GM18505 (cell line): Measurements from ENCODE around the gene FNDC8.
"Not testable (repeated sequence)": the region's sequence is repeated elsewhere in the genome, so short reads cannot be mapped to it uniquely, and the experiment has no call there.

Source experiments
- ATAC-seq: cut with Tn5 transposase; IDR thresholded peaks from one replicate; pipeline ENCODE4 v1.9.1; 2021; ENCODE audit not compliant: unreplicated experiment
- POLR2A ChIP-seq: IDR thresholded peaks from 4 replicates; pipeline ENCODE4 v1.6.1; 2011; ENCODE audit warnings: borderline replicate concordance; ENCODE audit not compliant: insufficient read depth, insufficient read length; ENCODE audit errors: extremely low read depth

FNDC8 gene

GRCh38 chr17:35161281-35161761 lies 39.9 kb downstream of the FNDC8 start:
- TF ChIP-seq POLR2A = no peak
- ATAC-seq = no peak

DNA sequence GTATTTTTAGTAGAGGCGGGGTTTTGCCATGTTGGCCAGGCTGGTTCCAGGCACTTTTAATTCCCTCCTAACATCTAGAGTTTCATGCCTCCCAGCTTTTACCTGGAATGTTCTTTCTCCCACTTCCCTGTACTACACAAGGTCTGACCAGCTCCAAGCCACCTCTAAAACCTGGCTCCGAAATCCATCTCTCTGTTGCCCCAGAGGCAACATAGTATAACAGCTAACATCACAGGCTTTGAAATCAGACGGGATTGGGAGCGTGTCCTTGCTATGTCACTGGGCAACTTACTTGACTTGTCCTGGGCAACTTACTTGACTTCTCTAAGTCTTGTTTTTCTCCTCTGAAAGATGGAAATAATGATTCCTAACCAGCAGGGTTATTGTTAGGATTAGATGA lies 41.3 kb downstream of the FNDC8 start:
- TF ChIP-seq POLR2A = no peak
- ATAC-seq = no peak

DNA sequence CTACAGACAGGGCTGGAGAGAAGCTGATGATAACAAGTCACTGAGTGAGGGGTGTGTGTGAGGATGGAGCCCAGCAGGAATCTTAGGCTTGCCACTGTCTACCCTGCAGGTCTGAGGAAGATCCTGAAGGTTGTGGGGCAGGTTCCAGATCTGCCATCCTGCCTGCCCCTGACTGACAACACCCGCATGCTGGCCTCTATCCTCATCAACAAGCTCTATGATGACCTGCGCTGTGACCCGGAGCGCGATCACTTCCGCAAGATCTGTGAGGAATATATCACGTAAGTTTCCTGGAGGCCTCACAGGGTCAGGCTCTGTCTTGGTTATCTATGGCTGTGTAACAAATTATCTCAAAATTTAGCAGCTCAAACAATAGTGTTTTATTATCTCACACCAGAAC lies 42.5 kb downstream of the FNDC8 start:
- no peak for TF ChIP-seq POLR2A
- no peak for ATAC-seq

GRCh38 chr17:35164716-35165115 lies 43.3 kb downstream of the FNDC8 start:
- ATAC-seq = no peak
- no peak for TF ChIP-seq POLR2A

DNA sequence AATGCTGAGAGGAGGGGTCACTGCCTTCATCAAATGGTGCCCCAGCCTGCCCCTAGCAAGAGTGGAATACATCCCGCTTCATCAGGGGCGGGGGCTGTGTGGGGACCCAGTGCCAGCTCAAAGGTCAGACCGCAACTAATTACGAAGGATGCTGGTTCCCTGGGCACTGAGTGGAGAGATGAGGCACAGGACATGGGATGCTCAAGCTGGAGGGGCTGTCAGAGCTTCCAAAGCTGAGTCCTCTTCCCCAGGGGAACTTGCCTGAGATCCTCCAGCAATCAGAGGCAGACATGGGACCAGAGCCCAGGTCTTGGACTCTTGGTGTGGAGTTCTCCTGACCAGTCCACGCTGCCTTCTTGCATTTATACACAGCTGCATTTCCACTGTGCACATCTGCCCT lies 45.1 kb downstream of the FNDC8 start:
- TF ChIP-seq POLR2A = no peak
- no peak for ATAC-seq

DNA sequence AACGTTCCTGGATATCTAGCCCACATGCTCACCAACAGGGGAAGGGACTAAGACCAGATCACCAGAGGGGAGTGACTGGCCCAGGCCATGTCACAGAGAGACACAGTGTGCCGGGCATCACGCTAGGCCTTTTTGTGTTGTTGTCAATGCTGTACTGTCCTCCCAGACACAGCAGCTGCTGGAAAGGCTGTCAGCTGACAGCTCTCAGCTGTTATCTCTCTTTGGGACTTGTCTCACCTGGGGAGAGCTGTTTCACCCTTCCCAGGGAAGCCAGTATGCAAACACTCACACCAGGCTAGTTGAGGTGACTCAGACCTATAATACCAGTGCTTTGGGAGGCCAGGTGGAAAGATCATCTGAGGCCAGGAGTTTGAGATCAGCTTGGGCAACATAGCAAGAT lies 45.6 kb downstream of the FNDC8 start:
- ATAC-seq = no peak
- no peak for TF ChIP-seq POLR2A

DNA sequence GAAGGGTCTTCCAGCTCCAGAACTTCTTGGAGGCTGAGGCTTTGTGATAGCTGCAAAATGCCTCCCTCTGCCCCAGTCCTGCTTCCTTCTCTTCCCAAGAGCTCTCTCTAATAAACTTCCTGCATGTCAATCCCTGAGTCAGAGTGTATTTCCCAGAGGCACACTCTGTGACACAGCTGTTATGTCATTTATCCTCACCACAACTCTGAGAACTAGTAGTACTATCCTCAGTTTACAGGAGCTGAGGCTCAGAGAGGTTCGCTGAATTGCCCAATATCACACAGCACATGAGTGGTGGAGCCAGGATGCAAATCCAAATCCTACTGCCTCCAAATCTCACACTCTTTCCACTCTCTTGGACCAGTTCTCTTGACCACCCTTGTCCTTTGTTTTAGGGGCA lies 46.3 kb downstream of the FNDC8 start:
- TF ChIP-seq POLR2A = no peak
- no peak for ATAC-seq

DNA sequence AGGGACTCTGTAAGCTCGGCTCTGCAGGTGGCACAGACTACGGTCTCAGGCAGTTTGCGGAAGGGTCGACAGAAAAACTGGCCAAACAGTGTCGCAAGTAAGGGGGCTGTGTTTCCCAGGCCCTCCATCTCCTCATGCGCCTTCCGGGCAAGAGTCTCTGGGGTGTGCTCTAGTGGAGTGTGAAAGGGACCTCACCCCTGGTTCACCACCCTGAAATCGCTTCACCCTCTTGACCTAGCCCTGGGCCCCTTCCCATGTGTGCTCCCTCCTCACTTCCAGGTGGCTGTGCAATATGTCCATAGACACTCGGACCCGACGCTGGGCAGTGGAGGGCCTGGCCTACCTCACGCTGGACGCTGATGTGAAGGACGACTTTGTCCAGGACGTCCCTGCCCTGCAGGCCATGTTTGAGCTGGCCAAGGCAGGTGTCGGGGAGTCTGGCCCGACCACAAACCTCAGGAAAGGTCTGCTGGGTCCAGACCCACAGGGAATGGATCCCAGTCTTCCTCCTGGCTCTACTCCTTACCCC lies 48.5 kb downstream of the FNDC8 start:
- TF ChIP-seq POLR2A = no peak
- ATAC-seq = no peak

- TF ChIP-seq POLR2A = no peak
- ATAC-seq = no peak
Measured at GRCh38 chr17:35170968-35171771, 49.8 kb downstream of the FNDC8 start.

- TF ChIP-seq POLR2A = no peak
- ATAC-seq = no peak
Measured at GRCh38 chr17:35171834-35172233, 50.4 kb downstream of the FNDC8 start.

DNA sequence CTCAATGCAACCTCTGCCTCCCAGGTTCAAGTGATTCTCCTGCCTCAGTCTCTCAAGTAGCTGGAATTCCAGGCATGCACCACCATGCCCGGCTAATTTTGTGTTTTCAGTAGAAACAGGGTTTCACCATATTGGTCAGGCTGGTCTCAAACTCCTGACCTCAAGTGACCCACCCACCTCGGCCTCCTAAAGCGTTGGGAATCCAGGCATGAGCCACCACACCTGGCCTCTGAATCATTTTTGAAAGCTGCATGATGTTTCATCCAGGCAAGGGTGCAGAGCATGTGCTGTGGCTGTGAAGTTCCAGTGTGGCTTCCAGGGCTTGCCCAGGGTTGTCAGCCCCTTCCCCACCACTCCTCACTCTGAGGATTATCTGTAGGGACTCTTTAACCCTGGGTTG lies 50.9 kb downstream of the FNDC8 start:
- ATAC-seq = not testable (repeated sequence)

GRCh38 chr17:35174835-35175334 lies 53.5 kb downstream of the FNDC8 start:
- ATAC-seq = no peak
- no peak for TF ChIP-seq POLR2A

DNA sequence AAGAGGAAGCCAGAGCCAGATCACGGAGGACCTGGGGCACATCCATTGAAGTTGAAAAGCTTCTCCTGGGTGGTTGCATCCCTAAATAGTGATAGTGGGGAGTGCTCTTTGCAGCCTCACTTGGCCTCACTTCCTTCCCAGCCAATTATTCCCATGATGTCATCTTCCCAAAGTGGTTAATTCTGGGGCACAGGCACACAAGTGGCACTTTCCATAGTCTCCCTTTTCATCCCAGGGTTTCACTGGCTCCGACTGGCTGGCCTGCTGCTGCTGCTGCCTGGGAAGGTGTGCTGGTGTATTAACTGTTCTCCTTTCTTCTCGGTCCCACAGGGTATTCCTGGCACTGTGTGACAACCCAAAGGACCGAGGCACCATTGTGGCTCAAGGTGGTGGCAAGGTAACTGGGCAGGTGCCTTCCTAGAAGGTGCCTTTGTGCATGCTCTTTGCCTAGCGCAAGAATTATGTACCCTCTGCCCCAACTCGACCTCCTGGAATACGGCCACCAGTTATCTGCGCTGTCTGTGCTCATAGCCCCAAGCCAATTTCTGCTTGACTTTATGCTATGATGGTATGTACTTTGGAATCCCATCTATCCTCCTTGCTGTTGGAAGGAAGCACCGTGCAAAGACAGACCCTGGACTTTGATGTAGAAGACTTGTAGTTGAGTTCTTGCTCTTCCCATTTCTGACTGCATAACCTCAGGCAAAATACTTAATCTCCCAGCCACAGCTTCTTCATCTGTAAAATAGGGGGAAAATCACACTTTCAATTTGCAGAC lies 54.4 kb downstream of the FNDC8 start:
- TF ChIP-seq POLR2A = no peak
- no peak for ATAC-seq

GRCh38 chr17:35176897-35177296 lies 55.5 kb downstream of the FNDC8 start:
- TF ChIP-seq POLR2A = no peak
- ATAC-seq = no peak

- ATAC-seq = not testable (repeated sequence)
Measured at GRCh38 chr17:35179379-35179778, 58.0 kb downstream of the FNDC8 start.
